Tibial nerve (tissue), 4 donors: ENCODE measurements around the gene AKNA. TPM values are rescaled to one million over a fixed set of nuclear protein-coding genes. Genes with fewer than 3 reads are reported as not detected.

ENCODE experiments used
- DNase-seq, 2 donors: peaks; one replicate each; pipeline ENCODE4 v3.0.0-alpha.2; 2019; ENCODE audit warnings: low spot score in 2 of 2
- H3K27ac ChIP-seq, 4 donors: fragments of 200-600 bp; sonication (generic) in 3 of 4; one replicate each; pipeline ENCODE4 v1.5.1; 2017 to 2019; ENCODE audit warnings: mild to moderate bottlenecking in 1 of 4
- H3K27me3 ChIP-seq, 2 donors: fragments of 200-600 bp; sonication (generic) in 1 of 2; one replicate each; pipeline versions ENCODE4 v1.5.1 to v1.6.0; 2017 to 2019
- H3K36me3 ChIP-seq, 3 donors: fragments of 200-600 bp; sonication (generic); one replicate each; pipeline ENCODE4 v1.5.1; 2018 to 2019
- H3K4me1 ChIP-seq, 4 donors: fragments of 200-600 bp; sonication (generic) in 3 of 4; one replicate each; pipeline ENCODE4 v1.5.1; 2017 to 2019
- H3K4me3 ChIP-seq, 4 donors: fragments of 200-600 bp; sonication (generic) in 3 of 4; one replicate each; pipeline ENCODE4 v1.5.1; 2017 to 2019; ENCODE audit warnings: mild to moderate bottlenecking in 1 of 4, moderate library complexity in 1 of 4
- H3K9me3 ChIP-seq, 4 donors: fragments of 200-600 bp; sonication (generic) in 3 of 4; one replicate each; pipeline ENCODE4 v1.5.1; 2017 to 2019
- CTCF ChIP-seq, 5 experiments: fragments of 200-600 bp in 3 of 5; fragments of 450-650 bp in 2 of 5; sonication (generic) in 3 of 5; IDR thresholded peaks; one replicate each; pipeline ENCODE4 v1.5.1; 2016 to 2019; ENCODE audit warnings: antibody characterized with exemption in 5 of 5, mild to moderate bottlenecking in 3 of 5, moderate library complexity in 2 of 5
- EP300 ChIP-seq, 2 donors: sonication (generic); formaldehyde crosslinking; IDR thresholded peaks; one replicate each; pipeline ENCODE4 v1.6.1; 2017; ENCODE audit warnings: antibody characterized with exemption in 2 of 2, mild to moderate bottlenecking in 1 of 2
- POLR2A ChIP-seq, 2 donors: fragments of 450-650 bp; IDR thresholded peaks; one replicate each; pipeline ENCODE4 v1.6.1; 2017; ENCODE audit warnings: antibody characterized with exemption in 2 of 2, mild to moderate bottlenecking in 2 of 2, moderate library complexity in 2 of 2
- WGBS, 2 donors: methylation state at CpG; one replicate each; pipeline ENCODE4 v1.1.5; 2018; 5-methylcytosine and 5-hydroxymethylcytosine counted together
- total RNA-seq, 4 donors: library from RNA; depleted of rRNA; stranded (reverse); fragments of >200 nt; gene quantifications; one replicate each; pipeline ENCODE4 v1.1.0, GENCODE V29; 2016

AKNA gene
- total RNA-seq, 4 donors from 2014 or later = 23.6 to 42.2 (median 36.6) TPM

- H3K4me3 ChIP-seq = no peak overlapping the region
- no peak for DNase-seq
Observed at GRCh38 chr9:114303571-114303970, 84.2 kb downstream of the AKNA start.

GRCh38 chr9:114302727-114303126 lies 85.1 kb downstream of the AKNA start:
- WGBS, 2 donors = 52 to 53% methylated on average over 6 of the region's 6 CpGs
- no peak overlapping the region for H3K27ac ChIP-seq
- H3K4me1 ChIP-seq = peaks cover 0 to 7% (median 0%) of the 10 kb centered on the region in 4 donors
- TF ChIP-seq POLR2A (IDR thresholded peaks at IDR 0.05) = no peak
- TF ChIP-seq EP300 (IDR thresholded peaks at IDR 0.05) = no peak
- no peak for TF ChIP-seq CTCF (IDR thresholded peaks at IDR 0.05)
- no peak overlapping the region for H3K4me3 ChIP-seq
- peaks cover 0 to 59% (median 0%) of the 10 kb centered on the region in 3 donors for H3K36me3 ChIP-seq
- no peaks in the 10 kb centered on the region for H3K27me3 ChIP-seq
- no peak for DNase-seq
- no peaks in the 10 kb centered on the region for H3K9me3 ChIP-seq

More at GRCh38 chr9:114303571-114303970, 84.2 kb downstream of the AKNA start:
- peaks cover 0 to 59% (median 0%) of the 10 kb centered on the region in 3 donors for H3K36me3 ChIP-seq
- no peaks in the 10 kb centered on the region for H3K9me3 ChIP-seq
- TF ChIP-seq EP300 (IDR thresholded peaks at IDR 0.05) = no peak
- no peak for TF ChIP-seq POLR2A (IDR thresholded peaks at IDR 0.05)
- TF ChIP-seq CTCF (IDR thresholded peaks at IDR 0.05) = no peak
- no peaks in the 10 kb centered on the region for H3K27me3 ChIP-seq
- peaks cover 0 to 7% (median 0%) of the 10 kb centered on the region in 4 donors for H3K4me1 ChIP-seq
- H3K27ac ChIP-seq = no peak overlapping the region
- WGBS, 2 donors = 65 to 68% methylated on average over 5 of the region's 5 CpGs

GRCh38 chr9:114301798-114302565 lies 85.8 kb downstream of the AKNA start:
- DNase-seq = no peak
- TF ChIP-seq CTCF (IDR thresholded peaks at IDR 0.05) = no peak
- TF ChIP-seq EP300 (IDR thresholded peaks at IDR 0.05) = no peak
- no peak for TF ChIP-seq POLR2A (IDR thresholded peaks at IDR 0.05)
- WGBS, 2 donors = 85 to 89% methylated on average over 15 of the region's 15 CpGs
- no peaks in the 10 kb centered on the region for H3K9me3 ChIP-seq
- H3K4me1 ChIP-seq = peaks cover 0 to 7% (median 0%) of the 10 kb centered on the region in 4 donors
- no peak overlapping the region for H3K4me3 ChIP-seq
- no peak overlapping the region for H3K27ac ChIP-seq
- peaks cover 0 to 59% (median 0%) of the 10 kb centered on the region in 3 donors for H3K36me3 ChIP-seq
- H3K27me3 ChIP-seq = no peaks in the 10 kb centered on the region

- peaks cover 0 to 60% (median 0%) of the 10 kb centered on the region in 3 donors for H3K36me3 ChIP-seq
- no peak overlapping the region for H3K4me3 ChIP-seq
- DNase-seq = no peak
- WGBS, 2 donors = 92 to 94% methylated on average over 26 to 30 of the region's 31 CpGs
- TF ChIP-seq POLR2A (IDR thresholded peaks at IDR 0.05) (no peak), CTCF (IDR thresholded peaks at IDR 0.05) (no peak), EP300 (IDR thresholded peaks at IDR 0.05) (no peak)
- H3K27ac ChIP-seq = no peak overlapping the region
- no peaks in the 10 kb centered on the region for H3K27me3 ChIP-seq
- H3K9me3 ChIP-seq = peaks cover 0 to 5% (median 0%) of the 10 kb centered on the region in 4 donors
- peaks cover 0 to 7% (median 0%) of the 10 kb centered on the region in 4 donors for H3K4me1 ChIP-seq
Observed at GRCh38 chr9:114300846-114301797, 86.7 kb downstream of the AKNA start.
